Measurements from ENCODE around the gene CSTPP1. TPM values are rescaled to one million over a fixed set of nuclear protein-coding genes. Genes with fewer than 3 reads are reported as not detected.

Gene CSTPP1
- total and polyA plus RNA-seq, 2 of the 8 experiments (the other 6 are each of a cell fraction or from before 2014, with no cell fraction given): 24.2 to 28.7 TPM

GRCh38 chr11:46892109-46892508 lies 44.5 kb upstream of the CSTPP1 start:
- Histone ChIP-seq H2BK5ac (ENCODE audit: low read depth, low read length) (no peak overlapping the region), H4K91ac (replicated peaks; ENCODE audit: insufficient read length, low read length) (no peak overlapping the region), H3K9ac (replicated peaks in 1 of 4; ENCODE audit: extremely low read depth in 1 of 4, low read depth in 3 of 4, low read length in 3 of 4) (no peak overlapping the region), H3K23me2 (ENCODE audit: low read depth, low read length) (peaks cover 2% of the 10 kb centered on the region; the same call in 1 of the 2 replicates), H3K27ac (ENCODE audit: low read depth, low read length) (no peak overlapping the region), H3K4ac (replicated peaks; ENCODE audit: insufficient read length, low read depth, low read length) (no peak overlapping the region), H4K20me1 (replicated peaks in 1 of 2; ENCODE audit: control insufficient read depth in 1 of 2, insufficient read depth in 2 of 2, low read length in 2 of 2) (peaks cover 0 to 4% of the 10 kb centered on the region in 2 experiments), H2BK20ac (ENCODE audit: low read length) (no peak overlapping the region), H3K36me3 (ENCODE audit: control insufficient read depth in 2 of 4, insufficient read depth in 4 of 4, low read length in 3 of 4) (peaks cover 2 to 22% (median 11%) of the 10 kb centered on the region in 4 experiments; a peak in 4 of 8 replicates), H2AFZ (ENCODE audit: low read length) (no peak overlapping the region), H2BK120ac (replicated peaks; ENCODE audit: low read depth, low read length) (no peak overlapping the region), H3K4me1 (replicated peaks in 1 of 4; ENCODE audit: control insufficient read depth in 3 of 4, insufficient read depth in 4 of 4, low read length in 3 of 4) (0 out of 7 replicates have a peak, but pooled peaks cover 0 to under 1% (median 0%) of the 10 kb centered on the region in 4 experiments), H4K5ac (ENCODE audit: insufficient read length, low read depth, low read length) (no peak overlapping the region), H3K27me3 (replicated peaks in 1 of 4; ENCODE audit: control insufficient read depth in 3 of 4, extremely low read depth in 1 of 4, insufficient read depth in 3 of 4, low read length in 3 of 4) (no peaks in the 10 kb centered on the region), H3K18ac (ENCODE audit: extremely low read depth, low read length) (no peak overlapping the region), H2AK5ac (ENCODE audit: low read depth, low read length) (no peak overlapping the region), H3K4me3 (ENCODE audit: extremely low read depth in 1 of 4, insufficient read depth in 2 of 4, low read depth in 3 of 4, low read length in 4 of 4) (no peak overlapping the region), H3K4me2 (ENCODE audit: insufficient read depth in 1 of 2, low read depth in 2 of 2, low read length in 2 of 2) (no peak overlapping the region), H3K23ac (ENCODE audit: insufficient read length) (no peak overlapping the region), H3K14ac (ENCODE audit: insufficient read length) (no peak overlapping the region), H2BK15ac (ENCODE audit: low read length) (no peak overlapping the region), H3K9me3 (ENCODE audit: insufficient read depth in 2 of 2, low read depth in 1 of 2, low read length in 1 of 2) (no peaks in the 10 kb centered on the region), H2BK12ac (ENCODE audit: low read depth, low read length) (no peak overlapping the region), H4K8ac (ENCODE audit: extremely low read depth, insufficient read depth, low read length) (no peak overlapping the region), H3K56ac (replicated peaks; ENCODE audit: insufficient read length, low read depth, low read length) (no peak overlapping the region), H3K79me1 (ENCODE audit: low read depth, low read length) (no peaks in the 10 kb centered on the region), H3K79me2 (ENCODE audit: control insufficient read depth in 1 of 2, insufficient read depth in 2 of 2, low read length in 2 of 2) (no peaks in the 10 kb centered on the region)
- WGBS, 2 experiments (ENCODE audit: extremely low coverage in 1 of 2, insufficient coverage in 1 of 2, insufficient read length in 1 of 2, insufficient replicate concordance in 2 of 2, low coverage in 1 of 2, low lambda C conversion rate in 2 of 2, missing lambda C conversion rate in 1 of 2): 84% methylated on average over 2 of the region's 2 CpGs; no CpG with 5 or more reads in 1 of the 2 experiments
- POLR2A ChIA-PET (ENCODE audit: partially characterized antibody): no interaction called here
- CTCF ChIA-PET (ENCODE audit: partially characterized antibody): interaction anchor here (0.6 to 7.4 kb wide), 9 partner anchors 12 to 271 kb away, joined by 3 to 66 read pairs (median 4); no protein-coding TSS in a partner anchor
- no peak for DNase-seq (ENCODE audit: low read depth in 1 of 2, low spot score in 2 of 2)
- FAIRE-seq: no peak
- TF ChIP-seq CREB1 (IDR thresholded peaks at IDR 0.05) (no peak), EP300 (IDR thresholded peaks at IDR 0.05; ENCODE audit: borderline replicate concordance in 1 of 2, low read depth in 2 of 2, low read length in 2 of 2) (no peak), YY1 (IDR thresholded peaks at IDR 0.05; ENCODE audit: low read depth, low read length) (no peak), CHD1 (IDR thresholded peaks at IDR 0.05; ENCODE audit: low read depth, low read length) (no peak), E2F6 (IDR thresholded peaks at IDR 0.05) (no peak), SP1 (IDR thresholded peaks at IDR 0.05; ENCODE audit: low read depth, low read length) (no peak), CEBPB (IDR thresholded peaks at IDR 0.05; ENCODE audit: low read depth, low read length) (no peak), NRF1 (IDR thresholded peaks at IDR 0.05; ENCODE audit: low read depth, low read length) (no peak), SAP30 (IDR thresholded peaks at IDR 0.05; ENCODE audit: insufficient read depth, insufficient replicate concordance, low read length) (no peak)
